HG02938 (cell line): ENCODE results near the gene DVL2.
"Not testable (repeated sequence)": the region's sequence is repeated elsewhere in the genome, so short reads cannot be mapped to it uniquely, and the experiment has no call there.

Source experiments
- ATAC-seq: cut with Tn5 transposase; IDR thresholded peaks from one replicate; pipeline ENCODE4 v1.9.1; 2021; ENCODE audit warnings: mild to moderate bottlenecking, moderate library complexity; ENCODE audit not compliant: unreplicated experiment

Gene DVL2

DNA sequence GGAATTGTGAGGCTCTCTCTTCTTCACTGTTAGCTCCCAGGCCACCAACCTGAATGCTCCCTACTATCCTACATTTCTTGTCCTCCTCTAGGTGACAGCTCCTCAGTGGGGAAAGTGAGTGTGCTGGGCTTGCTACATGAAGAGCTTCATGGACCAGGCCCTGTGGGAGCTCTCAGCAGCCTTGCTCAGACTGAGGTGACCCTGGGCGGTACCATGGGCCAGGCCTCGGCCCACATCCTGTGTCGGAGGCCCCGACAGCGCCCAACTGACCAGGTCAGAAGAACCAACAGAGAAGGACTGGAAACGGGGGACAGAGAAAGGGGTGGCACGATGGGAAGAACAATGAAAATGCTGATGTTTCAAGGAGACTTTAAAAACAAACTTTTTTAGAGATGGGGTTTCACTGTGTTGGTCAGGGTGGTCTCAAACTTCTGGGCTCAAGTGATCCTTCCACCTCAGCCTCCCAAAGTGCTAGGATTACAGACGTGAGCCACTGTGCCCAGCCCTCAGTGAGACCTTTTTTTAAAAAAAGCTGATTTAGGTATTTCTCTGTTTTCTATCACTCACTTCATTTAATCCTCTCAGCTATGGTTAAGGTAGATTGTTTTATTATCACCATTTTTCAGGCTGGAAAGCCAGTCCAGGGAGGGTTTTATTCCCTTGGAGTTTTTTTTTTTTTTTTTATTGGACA lies 22.6 kb upstream of the DVL2 start:
- ATAC-seq: no peak

DNA sequence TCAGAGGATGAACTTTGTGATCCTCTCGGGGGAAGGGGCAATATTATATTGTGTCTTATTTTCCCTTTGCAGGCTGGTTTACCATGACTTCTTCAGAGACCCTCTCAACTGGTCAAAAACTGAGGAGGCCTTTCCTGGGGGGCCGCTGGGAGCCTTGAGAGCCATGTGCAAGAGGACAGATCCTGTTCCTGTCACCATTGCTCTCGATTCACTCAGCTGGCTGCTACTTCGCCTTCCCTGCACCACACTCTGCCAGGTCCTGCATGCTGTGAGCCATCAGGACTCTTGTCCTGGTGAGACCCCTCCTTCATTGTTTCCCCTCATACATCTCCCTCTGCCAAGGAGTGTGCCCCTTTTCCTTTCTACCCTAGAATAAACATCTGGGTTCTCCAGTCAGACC lies 20.2 kb upstream of the DVL2 start:
- ATAC-seq: no peak

DNA sequence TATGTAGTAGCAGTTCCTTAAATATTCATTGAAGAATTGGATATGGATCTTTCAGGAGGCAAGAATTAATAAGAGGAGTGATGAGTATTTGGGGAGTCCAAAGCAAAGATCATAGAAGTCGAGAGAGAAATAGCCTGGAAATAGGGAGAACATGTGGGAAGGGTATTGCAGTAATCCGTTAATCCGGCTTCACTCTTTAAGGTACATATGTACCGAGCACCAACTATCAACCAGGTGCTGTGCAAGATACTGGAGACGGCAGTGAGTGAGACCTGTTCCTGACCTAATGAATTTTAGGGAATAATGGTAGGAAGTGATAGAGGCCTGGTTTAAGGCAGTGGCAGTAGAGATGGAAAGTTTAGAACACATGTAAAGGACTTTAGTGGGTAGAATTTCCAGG lies 18.8 kb upstream of the DVL2 start:
- no peak for ATAC-seq

DNA sequence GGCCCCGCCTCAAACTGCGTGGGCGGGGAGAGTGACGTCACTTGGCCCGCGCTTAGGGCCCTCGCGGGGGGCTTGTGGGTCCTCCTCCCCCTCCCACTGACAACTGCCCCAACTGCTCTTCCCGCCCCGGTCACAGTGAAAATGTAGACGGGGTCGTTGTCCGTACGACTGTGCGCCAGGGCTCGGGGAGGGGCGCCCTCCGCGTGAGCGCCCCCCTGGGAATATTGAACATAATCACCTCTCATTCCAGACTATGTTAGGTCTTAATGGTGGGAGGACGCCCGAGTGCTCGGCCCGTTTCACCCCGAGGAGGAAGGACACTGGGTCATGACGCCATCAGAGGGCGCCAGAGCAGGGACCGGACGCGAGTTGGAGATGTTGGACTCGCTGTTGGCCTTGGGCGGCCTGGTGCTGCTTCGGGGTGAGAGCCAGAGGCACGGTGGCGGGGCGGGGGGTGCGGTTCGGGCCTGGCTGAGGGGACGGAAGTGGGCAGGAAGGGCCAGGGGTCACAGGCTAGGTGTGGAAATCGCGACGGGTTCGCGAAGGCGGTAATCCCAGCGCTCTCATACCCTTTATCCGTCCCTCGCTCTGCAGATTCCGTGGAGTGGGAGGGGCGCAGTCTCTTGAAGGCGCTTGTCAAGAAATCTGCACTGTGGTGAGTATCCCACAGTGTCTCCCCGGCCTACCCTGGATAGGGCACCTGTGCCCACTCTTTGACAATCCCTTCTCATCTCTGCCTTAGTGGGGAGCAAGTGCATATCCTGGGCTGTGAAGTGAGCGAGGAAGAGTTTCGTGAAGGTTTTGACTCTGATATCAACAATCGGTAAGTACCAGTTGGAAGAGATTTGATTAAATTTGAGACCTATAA lies 18.1 kb upstream of the DVL2 start, which contains the start of gene ELP5:
Gene ELP5 (plus strand): TSS at position 40 of the 868 bp plus-strand sequence. CDS start 336 bp downstream, at position 376.
- ATAC-seq: peak; percentile 48

DNA sequence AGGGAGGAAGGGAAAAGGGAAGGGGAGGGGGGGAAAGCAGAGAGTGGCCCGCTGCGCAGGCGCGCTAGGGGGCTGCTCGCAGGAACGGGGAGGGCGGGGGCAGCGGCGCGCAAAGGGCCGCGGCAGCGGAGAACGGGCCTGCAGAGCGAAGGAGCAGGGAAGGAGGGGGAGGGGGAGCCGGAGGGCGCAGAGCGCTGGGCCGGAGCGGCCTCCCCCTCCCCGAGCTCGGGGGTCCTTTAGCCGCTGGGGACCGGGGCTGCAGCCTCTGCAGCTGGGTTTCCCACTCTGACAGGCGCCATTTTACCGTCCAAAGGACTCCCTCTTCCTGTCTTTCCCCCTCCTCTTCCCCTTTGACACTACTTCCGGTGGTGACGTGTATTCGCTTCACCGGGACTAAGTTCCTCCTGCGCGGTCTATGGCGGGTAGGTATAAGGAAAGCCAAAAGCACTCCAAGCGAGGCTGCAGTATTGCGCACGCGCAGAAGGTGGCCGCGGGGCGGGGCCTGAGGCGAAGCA lies 17.4 kb upstream of the DVL2 start, which contains the start of gene CTDNEP1:
Gene CTDNEP1 (minus strand): TSS at position 74 of the 515 bp plus-strand sequence. CDS start 438 bp downstream, outside the sequence.
- ATAC-seq: peak; percentile 89

DNA sequence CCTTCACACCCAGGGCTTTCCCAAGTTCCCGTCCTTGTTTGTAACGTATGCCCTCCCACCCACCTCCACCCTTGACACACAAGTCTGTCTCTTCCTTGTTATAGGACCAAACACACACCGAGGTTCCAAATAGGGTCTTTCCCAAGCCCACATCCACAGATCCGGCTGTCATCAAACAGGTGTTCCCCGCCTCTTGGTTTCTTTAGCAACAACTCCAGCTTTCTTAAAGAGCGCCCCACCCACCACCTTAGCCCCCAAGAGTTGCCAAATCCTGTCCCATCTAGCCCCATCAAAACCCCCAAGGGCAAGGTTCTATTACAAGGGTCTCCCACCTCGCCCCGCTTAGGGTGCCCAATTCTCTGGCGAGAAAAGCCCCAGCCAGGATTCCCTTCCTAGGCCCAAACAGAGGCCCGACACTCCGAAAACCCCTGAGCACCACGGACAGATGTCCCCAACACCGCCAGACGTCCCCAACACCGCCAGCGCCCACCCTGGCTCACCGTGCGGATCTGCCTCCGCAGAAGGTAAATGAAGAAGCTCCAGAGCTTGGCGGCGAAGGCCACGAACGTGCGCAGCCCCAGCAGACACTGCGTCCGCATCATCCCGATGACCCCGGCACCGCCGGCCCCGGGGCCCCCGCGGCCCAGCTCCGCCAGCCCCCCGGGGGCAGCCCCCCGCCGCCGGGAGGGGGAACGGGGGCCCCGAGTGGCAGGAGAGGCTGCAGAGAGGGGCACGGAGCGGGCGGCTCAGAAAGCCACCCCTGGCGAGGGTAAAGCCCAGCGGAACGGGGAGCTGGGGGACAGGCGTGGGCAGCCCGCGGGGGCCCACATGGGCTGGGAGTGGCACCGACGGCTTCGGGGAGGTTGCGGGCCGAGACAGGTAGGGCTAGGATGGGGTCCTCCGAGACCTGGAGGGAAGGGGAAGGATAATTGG lies 16.6 kb upstream of the DVL2 start:
- no peak for ATAC-seq

DNA sequence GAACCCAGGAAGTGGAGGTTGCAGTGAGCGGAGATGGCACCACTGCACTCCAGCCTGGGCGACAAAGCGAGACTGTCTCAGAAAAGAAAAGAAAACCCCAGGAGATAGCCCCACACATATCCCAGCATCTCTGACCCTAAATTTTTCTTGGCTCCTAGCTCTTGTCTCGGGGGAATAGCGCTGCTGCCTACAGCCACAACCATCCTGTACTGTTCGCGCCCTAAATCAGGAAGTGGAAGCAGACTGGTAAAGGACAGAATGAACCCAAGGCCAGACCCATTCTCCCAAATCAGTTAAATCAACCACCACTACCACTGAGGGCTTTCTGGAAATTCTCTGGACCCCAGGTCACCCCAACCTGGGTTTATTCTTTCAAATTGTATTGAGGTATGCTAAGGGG lies 15.5 kb upstream of the DVL2 start:
- ATAC-seq: no peak

DNA sequence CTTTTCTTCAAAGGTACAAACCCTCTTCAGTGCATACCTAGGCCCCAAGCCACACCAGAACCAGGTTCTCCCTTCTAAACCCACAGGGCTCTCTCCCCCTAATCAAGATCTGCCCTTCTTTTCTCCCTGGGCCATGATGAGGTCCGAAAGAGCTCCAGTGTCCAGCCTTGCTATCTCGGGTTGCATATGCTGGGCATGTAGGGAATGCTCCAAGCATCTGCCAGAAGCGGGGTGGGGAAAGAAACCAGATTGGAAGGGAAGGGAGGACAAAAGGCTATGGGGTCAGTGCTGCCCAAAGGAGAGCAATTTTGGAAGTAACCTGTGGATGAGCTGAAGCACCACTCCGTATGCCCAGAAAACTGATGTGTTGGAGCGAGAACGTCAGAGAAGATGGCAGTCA lies 14.9 kb upstream of the DVL2 start:
- no peak for ATAC-seq

DNA sequence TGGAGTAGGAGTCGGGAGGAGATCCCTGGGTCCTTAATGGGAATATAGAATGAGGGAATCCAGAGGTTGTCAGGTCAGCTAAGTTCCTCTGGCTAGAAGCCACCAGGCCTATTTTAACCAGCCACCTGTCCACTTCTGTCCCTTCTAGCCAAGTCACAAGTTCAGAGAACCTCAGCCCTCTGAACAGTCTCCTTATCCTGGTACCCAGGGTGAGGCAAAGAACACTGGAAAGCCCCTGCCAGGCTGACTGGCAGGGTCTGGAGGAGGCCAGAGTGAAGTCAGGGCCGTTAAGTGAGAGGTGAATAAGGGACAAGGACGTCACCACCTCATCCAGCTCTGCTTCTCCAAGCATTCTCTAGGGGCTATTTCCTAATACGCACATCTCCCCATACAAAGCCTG lies 14.5 kb upstream of the DVL2 start:
- ATAC-seq: no peak

DNA sequence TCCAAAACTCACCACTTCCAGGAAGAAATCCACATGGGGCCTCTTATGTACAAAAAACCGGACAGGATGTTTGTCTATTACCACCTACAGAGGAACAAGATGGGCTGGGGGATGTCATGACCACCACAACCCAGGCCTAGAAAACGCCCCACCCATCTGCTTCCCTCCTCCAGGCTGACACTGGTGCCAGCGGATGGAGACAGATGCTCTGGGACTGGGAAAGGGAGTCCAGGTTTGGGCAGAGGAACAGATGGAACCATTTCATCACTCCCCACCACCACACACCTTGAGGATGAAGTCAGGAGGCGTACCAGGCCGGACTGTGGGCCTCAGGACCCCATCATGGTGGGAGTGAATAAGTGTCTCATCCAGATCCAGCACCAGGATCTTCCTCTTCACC lies 12.5 kb upstream of the DVL2 start:
- no peak for ATAC-seq

DNA sequence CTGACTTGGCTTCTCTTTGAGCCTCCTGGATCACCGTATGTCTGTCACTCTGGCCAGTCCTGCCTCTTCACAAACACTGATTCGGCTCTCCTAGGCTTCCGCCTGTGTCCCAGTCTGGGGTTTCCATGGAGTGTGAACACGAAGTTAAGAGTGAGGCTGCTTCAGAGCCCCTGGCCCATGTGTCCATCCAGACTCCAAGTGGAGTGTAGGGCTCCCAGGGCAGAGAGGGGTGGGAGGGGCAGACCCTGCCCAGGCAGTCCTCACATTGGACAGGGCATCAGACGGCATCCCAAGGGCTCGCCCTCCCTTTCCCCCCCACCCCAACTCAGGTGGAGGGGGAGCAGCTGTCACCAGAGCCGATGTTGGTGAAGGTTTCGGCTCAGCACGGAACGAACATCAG lies 9.5 kb upstream of the DVL2 start:
- ATAC-seq: not testable (repeated sequence)

DNA sequence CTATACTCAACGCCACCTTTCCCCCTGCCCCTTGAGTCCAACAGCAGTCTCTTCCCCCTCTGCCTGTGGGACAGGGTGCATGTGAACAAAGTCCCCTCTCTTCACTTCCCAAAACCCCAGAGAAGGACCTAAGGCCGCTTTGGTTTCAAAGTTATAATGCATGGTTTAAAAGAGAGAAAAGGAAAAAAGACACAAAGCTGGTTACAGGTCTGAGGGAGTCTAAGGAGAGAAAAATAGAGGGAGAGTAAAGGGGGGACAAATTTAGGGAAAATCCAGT lies 9.1 kb upstream of the DVL2 start:
- ATAC-seq: no peak

DNA sequence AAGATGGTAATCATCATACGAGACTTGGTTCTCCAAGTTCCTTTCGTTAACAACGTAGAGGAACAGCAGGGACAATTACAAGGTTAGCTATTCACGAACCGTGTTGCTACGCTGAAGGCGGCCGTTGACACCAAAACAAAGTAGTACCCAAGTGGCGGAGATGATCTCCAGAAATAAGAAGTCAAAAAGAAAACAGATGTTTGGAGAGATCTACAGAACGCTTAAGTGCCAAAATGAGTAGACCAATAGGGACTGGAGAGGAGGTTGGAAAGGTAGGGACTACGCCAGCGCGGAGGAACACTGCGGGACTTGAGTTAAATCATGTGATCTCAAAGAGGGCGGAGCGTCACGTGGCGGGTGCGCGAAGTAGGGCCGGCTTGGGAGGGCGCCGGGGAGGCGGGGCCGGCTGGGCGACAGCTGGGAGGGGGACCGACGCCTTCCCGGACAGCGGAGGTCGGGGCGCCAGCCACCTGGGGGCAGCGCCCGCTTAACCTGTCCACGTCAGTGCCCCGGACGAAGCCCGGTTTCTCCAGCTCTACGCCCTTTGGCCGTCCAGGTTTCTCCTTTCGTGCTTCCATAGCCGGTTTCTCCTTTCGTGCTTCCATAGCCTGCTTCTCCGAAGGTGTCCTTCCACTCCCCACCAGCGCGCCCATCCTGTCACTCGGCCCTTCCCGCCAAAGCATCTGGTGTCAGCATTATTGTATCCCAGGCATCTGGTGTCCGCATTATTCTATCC lies 8.6 kb upstream of the DVL2 start:
- peak; percentile 43 for ATAC-seq

DNA sequence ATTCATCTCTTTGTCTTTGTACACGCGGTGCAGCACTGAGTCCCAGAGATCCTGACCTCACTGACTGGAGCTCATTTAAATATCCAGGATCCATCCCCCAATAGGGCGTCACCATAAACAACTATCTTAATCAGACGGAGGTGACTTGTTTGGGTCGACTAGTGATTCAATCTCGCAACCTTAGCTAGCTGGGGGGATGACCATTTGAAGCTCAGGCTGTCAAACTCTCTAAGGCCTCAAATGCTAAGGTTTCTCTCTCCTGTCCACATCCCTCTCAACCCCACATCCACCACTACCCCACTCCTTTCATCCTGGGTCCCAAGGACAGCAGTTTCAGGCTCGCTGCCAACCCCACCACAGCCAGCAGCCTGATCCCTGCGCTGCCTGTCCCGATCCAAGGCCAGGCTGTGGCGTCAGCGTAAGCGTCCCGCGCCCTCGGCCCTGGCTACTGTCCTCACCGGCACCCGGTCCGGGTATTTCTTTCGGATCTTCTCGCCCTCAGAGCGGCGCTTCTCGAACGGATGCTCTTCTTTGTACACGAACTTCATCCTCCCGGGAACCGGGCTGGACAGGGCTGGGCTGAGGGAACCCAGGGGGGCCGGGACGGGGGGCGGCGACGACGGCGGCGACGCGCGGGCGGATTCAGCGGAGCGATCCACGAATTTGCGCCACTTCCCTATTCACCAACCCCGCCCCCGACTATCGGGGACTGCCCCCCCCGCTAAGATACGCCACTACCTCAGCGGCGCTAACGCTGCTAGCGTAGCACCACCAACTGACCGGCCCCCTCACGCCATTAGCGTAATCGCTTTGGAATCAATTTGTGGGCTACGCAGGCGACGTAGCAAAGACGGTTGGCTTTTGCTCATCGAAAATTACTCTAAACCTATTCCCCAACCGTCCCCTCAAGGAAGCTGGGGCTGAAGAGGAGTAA lies 7.7 kb upstream of the DVL2 start, which contains the start of gene GABARAP:
Gene GABARAP (minus strand): TSS at position 667 of the 934 bp plus-strand sequence. CDS start 119 bp downstream, at position 548.
- peak; percentile 34 for ATAC-seq

DNA sequence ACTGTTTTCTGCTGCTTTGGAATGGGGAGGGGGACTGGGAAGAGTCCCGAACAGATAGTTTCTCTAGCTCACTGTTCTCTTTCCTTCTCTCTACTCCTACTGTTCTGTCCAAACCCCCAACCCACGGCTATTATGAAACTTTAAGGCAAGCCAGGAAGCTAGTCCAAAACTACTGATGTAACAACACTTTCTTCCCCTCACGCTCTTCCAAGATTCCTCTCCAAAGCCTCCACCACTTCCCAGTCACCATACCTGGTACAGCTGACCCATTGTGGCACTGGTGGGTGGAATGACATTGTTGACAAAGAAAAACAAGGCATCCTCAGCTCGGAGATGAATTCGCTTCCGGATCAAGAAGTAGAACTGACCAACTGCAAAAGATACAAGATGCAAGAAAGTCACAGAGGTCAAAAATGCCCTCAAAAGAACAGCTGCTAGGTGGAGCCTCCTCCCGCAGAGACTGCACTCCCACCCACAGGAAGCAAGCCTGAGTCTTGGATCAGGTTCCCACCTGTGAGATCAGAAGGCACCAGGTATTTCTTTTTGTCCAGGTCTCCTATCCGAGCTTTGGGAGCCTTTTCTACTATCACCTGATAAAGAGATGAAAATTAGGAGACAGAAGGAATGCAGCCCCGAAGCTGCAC lies 6.9 kb upstream of the DVL2 start:
- no peak for ATAC-seq

DNA sequence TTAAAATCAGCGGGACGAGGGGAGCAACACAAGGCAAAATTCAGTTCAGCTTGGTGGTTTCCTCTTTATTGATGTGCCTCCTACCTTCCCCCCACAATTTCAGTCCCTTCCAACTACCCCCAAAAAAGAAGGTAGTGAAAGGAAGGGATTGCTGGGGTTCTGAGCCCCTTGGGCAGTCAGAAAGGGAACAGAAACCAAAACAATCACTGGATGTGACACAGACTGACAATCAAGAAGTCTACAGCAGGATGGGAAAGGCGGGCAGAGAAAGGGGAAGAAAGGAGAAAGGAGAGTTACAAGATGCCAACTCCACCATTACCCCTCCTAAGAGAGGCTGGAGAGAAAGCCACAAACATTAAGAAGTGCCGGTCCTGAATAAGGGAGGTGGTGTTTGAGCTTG lies 6.1 kb upstream of the DVL2 start:
- ATAC-seq: no peak

DNA sequence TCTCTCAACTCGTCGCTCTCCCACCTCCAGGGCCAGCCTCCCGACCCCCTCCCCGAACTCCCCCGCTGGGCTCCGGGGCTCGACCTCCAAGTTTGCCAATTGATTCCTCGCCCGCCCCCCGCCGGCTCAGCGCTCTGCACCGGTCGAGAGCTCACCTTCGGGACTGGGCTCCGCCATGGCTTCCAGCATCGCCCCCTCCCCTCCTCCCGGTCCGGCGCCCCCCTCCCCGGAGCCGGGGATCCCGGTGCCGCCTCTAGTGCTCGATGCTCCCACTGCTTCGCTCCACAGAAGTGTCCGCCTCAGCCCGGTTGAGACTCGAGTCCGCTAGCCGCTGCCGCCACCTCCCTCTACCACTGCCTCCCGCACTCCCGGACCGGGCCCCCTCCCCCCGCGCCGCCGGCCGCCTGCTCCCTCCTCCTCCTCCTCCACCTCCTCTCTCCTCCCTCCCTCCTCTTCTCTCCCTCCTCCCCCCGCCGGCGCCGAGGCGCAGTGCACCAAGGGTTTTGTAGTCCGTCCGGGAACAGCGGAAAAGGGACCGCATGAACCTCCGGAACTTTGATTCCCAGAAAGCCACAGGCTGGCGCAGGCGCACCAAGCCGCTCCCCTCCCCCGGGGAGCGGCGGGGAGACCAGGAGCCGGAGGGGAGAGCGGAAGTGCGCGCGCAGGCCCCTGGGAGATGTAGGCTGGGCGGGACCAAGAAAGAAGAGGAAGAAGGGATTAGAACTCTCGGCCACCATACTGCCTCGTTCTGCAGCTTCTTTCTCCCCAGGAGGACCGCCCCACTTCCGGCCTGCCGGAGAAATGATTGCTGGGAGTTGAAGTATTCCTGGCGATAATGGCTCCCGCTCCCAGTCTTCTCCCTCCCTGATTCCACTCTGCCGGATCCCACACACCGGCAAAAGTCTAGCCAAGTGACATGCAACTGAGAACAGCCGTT lies 5.0 kb upstream of the DVL2 start, which contains the start of gene PHF23:
Gene PHF23 (minus strand): TSS at position 367 of the 937 bp plus-strand sequence. CDS start 178 bp downstream, at position 189.
- ATAC-seq: peak; percentile 44
